T-helper 2 cell treated with Interferon-gamma antibody and Interleukin-4, amounts not matched to agents 5 μg/mL and 100 μg/mL, for 36 hours (primary cell): ENCODE data around the gene KDM1B.
A peak's percentile ranks its signal among the peaks of the same experiment; 100 is the strongest.
"Not testable (repeated sequence)": the region's sequence is repeated elsewhere in the genome, so short reads cannot be mapped to it uniquely, and the experiment has no call there.

ENCODE experiments used
- DNase-seq: peaks from one replicate; pipeline ENCODE4 v3.0.0; 2021; ENCODE audit warnings: low spot score
- H3K27ac Mint-ChIP-seq: one replicate; pipeline ENCODE4 v1.8.0; 2021; ENCODE audit warnings: mild to moderate bottlenecking, mixed read lengths
- H3K27me3 Mint-ChIP-seq: one replicate; pipeline ENCODE4 v1.8.0; 2021; ENCODE audit warnings: low read depth, mixed read lengths
- H3K36me3 Mint-ChIP-seq: one replicate; pipeline ENCODE4 v1.8.0; 2021; ENCODE audit warnings: low read depth, mixed read lengths
- H3K4me1 Mint-ChIP-seq: one replicate; pipeline ENCODE4 v1.8.0; 2021; ENCODE audit warnings: low read depth, mixed read lengths
- H3K4me3 Mint-ChIP-seq: one replicate; pipeline ENCODE4 v1.8.0; 2022; ENCODE audit warnings: mild to moderate bottlenecking, moderate library complexity, mixed read lengths
- H3K9me3 Mint-ChIP-seq: one replicate; pipeline ENCODE4 v1.8.0; 2021; ENCODE audit warnings: mixed read lengths

Gene KDM1B

DNA sequence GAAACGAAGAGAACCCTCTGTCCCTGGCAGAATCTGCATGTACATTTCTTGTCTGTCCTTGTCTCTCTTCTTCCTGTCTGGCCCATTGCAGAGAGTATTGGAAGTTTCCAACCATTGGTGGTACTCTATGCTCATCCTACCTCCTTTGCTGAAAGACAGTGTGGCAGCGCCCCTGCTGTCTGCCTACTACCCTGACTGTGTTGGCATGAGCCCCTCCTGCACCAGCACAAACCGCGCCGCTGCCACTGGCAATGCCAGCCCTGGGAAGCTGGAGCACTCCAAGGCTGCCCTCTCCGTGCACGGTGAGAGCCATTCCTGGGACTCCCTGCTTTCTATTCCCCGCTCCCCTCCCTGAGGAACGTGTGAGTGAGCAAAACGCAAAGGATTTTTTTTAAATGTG is 32.5 kb downstream of the KDM1B start:
- no peak overlapping the region for H3K4me3 Mint-ChIP-seq
- no peak for DNase-seq
- H3K27me3 Mint-ChIP-seq = no peaks in the 10 kb centered on the region
- H3K4me1 Mint-ChIP-seq = no peaks in the 10 kb centered on the region
- H3K9me3 Mint-ChIP-seq = no peaks in the 10 kb centered on the region
- H3K27ac Mint-ChIP-seq = no peak overlapping the region
- no peaks in the 10 kb centered on the region for H3K36me3 Mint-ChIP-seq

DNA sequence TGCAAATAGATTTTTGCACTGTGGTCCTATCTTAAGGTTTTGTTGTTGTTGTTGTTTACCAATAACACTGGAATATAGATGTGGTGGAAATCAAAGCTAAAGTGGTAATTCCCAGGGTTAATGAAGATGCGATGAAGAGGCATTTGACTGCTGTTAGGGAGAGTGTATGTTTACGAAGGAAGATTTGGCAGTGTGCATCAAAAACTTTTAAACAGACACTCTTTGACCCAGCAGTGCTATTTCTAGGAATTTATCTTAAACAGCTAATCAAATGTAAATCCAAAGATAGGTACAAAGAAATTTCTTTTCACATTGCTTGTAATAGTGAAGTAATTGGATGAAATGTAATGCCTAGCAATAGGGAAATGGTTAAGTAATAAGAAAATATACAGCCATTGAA is 34.0 kb downstream of the KDM1B start:
- no peak overlapping the region for H3K27ac Mint-ChIP-seq
- H3K27me3 Mint-ChIP-seq = no peaks in the 10 kb centered on the region
- no peaks in the 10 kb centered on the region for H3K9me3 Mint-ChIP-seq
- H3K36me3 Mint-ChIP-seq = no peaks in the 10 kb centered on the region
- no peak overlapping the region for H3K4me3 Mint-ChIP-seq
- no peaks in the 10 kb centered on the region for H3K4me1 Mint-ChIP-seq
- no peak for DNase-seq

GRCh38 chr6:18192026-18192425 is 36.8 kb downstream of the KDM1B start:
- H3K36me3 Mint-ChIP-seq = no peaks in the 10 kb centered on the region
- DNase-seq = no peak
- H3K4me3 Mint-ChIP-seq = no peak overlapping the region
- no peak overlapping the region for H3K27ac Mint-ChIP-seq
- H3K9me3 Mint-ChIP-seq = no peaks in the 10 kb centered on the region
- no peaks in the 10 kb centered on the region for H3K27me3 Mint-ChIP-seq
- H3K4me1 Mint-ChIP-seq = no peaks in the 10 kb centered on the region

GRCh38 chr6:18203786-18204185 is 48.6 kb downstream of the KDM1B start:
- Mint-ChIP-seq H3K27me3 (no peaks in the 10 kb centered on the region), H3K4me3 (no peak overlapping the region), H3K4me1 (no peaks in the 10 kb centered on the region), H3K9me3 (no peaks in the 10 kb centered on the region), H3K27ac (no peak overlapping the region), H3K36me3 (no peaks in the 10 kb centered on the region)
- no peak for DNase-seq

GRCh38 chr6:18204691-18205090 is 49.5 kb downstream of the KDM1B start:
- H3K27me3 Mint-ChIP-seq = no peaks in the 10 kb centered on the region
- H3K27ac Mint-ChIP-seq = no peak overlapping the region
- no peaks in the 10 kb centered on the region for H3K36me3 Mint-ChIP-seq
- H3K4me3 Mint-ChIP-seq = no peak overlapping the region
- H3K4me1 Mint-ChIP-seq = no peaks in the 10 kb centered on the region
- DNase-seq = no peak
- no peaks in the 10 kb centered on the region for H3K9me3 Mint-ChIP-seq

DNA sequence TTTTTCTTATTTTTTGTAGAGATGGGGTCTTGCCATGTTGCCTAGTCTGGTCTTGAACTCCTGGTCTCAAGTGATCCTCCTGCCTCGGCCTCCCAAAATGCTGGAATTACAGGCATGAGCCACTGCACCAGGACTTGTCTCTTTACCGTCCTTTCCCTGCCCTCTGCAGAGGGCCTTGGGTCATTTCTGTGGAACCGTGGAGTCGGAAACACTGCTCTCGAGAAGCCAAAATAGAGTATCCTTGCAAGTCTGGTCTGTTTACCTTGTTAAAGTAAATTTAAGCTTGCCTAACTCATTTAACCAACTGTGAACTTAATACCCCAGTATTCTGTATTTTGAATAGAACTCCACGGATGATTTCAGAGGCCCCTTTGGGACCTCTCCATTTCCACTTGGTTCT is 51.4 kb downstream of the KDM1B start:
- no peak for DNase-seq
- H3K36me3 Mint-ChIP-seq = no peaks in the 10 kb centered on the region
- no peak overlapping the region for H3K4me3 Mint-ChIP-seq
- H3K4me1 Mint-ChIP-seq = peaks cover 5% of the 10 kb centered on the region
- H3K27ac Mint-ChIP-seq = no peak overlapping the region
- H3K27me3 Mint-ChIP-seq = no peaks in the 10 kb centered on the region
- H3K9me3 Mint-ChIP-seq = no peaks in the 10 kb centered on the region

DNA sequence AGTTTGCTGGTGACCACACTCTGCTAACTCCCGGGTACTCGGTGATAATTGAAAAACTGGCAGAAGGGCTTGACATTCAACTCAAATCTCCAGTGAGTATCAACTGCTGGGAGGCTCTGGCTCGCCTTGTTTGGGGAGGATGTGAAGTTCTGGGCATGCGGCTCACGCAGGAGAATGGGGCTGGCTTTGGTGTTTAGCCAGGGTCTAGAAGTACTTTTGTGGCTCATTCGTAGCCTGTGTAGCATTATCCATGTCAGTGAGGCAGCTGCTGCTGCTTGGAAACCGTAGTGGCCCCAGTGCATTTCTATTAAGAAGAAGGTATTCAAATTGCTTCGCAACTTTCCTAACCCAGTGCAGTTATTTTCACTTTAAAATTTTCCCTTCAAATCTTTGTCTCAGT is 52.2 kb downstream of the KDM1B start:
- no peak for DNase-seq
- Mint-ChIP-seq H3K4me3 (no peak overlapping the region), H3K9me3 (no peaks in the 10 kb centered on the region), H3K4me1 (peaks cover 9% of the 10 kb centered on the region), H3K27ac (no peak overlapping the region), H3K36me3 (no peaks in the 10 kb centered on the region), H3K27me3 (no peaks in the 10 kb centered on the region)

GRCh38 chr6:18207949-18208348 is 52.7 kb downstream of the KDM1B start:
- H3K9me3 Mint-ChIP-seq = no peaks in the 10 kb centered on the region
- H3K4me3 Mint-ChIP-seq = no peak overlapping the region
- DNase-seq = no peak
- no peak overlapping the region for H3K27ac Mint-ChIP-seq
- H3K4me1 Mint-ChIP-seq = peaks cover 10% of the 10 kb centered on the region
- no peaks in the 10 kb centered on the region for H3K27me3 Mint-ChIP-seq
- no peaks in the 10 kb centered on the region for H3K36me3 Mint-ChIP-seq

GRCh38 chr6:18208778-18209177 is 53.6 kb downstream of the KDM1B start:
- H3K9me3 Mint-ChIP-seq, H3K27me3 Mint-ChIP-seq, DNase-seq, H3K27ac Mint-ChIP-seq, H3K4me3 Mint-ChIP-seq, H3K36me3 Mint-ChIP-seq: not testable (repeated sequence)
- H3K4me1 Mint-ChIP-seq = peaks cover 10% of the 10 kb centered on the region

GRCh38 chr6:18209539-18210197 is 54.4 kb downstream of the KDM1B start:
- no peak overlapping the region for H3K4me3 Mint-ChIP-seq
- peaks cover 12% of the 10 kb centered on the region for H3K4me1 Mint-ChIP-seq
- no peak for DNase-seq
- no peak overlapping the region for H3K27ac Mint-ChIP-seq
- peaks cover 2% of the 10 kb centered on the region for H3K36me3 Mint-ChIP-seq
- no peaks in the 10 kb centered on the region for H3K27me3 Mint-ChIP-seq
- H3K9me3 Mint-ChIP-seq = no peaks in the 10 kb centered on the region

DNA sequence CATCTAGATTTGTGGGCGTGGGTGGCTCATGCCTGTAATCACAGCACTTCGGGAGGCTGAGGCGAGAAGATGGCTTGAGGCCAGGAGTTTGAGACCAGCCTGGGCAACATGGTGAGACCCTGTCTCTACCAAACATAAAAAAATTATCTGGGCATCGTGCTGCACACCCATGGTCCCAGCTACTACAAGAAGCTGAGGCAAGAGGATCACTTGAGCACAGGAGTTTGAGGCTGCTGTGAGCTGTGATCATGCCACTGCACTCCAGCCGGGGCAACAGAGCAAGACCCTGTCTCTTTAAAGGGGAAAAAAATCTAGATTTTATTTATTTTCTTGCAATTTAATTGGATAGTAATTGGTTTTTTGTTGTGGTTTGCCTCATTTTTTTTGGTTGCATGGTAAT is 55.5 kb downstream of the KDM1B start:
- H3K27me3 Mint-ChIP-seq = no peaks in the 10 kb centered on the region
- no peak overlapping the region for H3K4me3 Mint-ChIP-seq
- H3K36me3 Mint-ChIP-seq = peaks cover 3% of the 10 kb centered on the region
- H3K27ac Mint-ChIP-seq = no peak overlapping the region
- no peak for DNase-seq
- peaks cover 12% of the 10 kb centered on the region for H3K4me1 Mint-ChIP-seq
- no peaks in the 10 kb centered on the region for H3K9me3 Mint-ChIP-seq

DNA sequence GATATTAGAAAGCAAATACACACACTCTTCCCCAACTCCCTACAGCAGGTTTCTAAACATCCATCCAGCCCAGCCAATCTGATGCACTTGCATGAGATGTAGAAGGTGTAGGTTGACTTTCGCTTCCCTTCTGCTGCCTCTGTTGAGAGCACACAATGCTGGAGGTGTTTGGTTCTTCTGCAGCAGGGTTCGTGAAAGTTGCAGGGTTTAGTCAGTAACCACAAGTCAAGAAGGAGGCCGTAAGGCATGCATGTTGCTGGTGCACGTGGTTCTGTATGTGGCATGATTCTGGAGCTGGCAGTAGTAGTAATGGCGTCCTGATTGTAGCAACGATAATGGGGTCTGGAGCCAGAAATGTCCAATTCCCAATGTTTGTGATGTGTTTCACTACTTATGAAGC is 56.1 kb downstream of the KDM1B start:
- H3K36me3 Mint-ChIP-seq = peaks cover 4% of the 10 kb centered on the region
- no peak overlapping the region for H3K27ac Mint-ChIP-seq
- peaks cover 12% of the 10 kb centered on the region for H3K4me1 Mint-ChIP-seq
- H3K4me3 Mint-ChIP-seq = no peak overlapping the region
- peak; percentile 45 for DNase-seq
- no peaks in the 10 kb centered on the region for H3K27me3 Mint-ChIP-seq
- no peaks in the 10 kb centered on the region for H3K9me3 Mint-ChIP-seq

- Mint-ChIP-seq H3K4me1 (peaks cover 12% of the 10 kb centered on the region), H3K27me3 (no peaks in the 10 kb centered on the region), H3K36me3 (peaks cover 7% of the 10 kb centered on the region), H3K4me3 (no peak overlapping the region), H3K9me3 (no peaks in the 10 kb centered on the region), H3K27ac (no peak overlapping the region)
- no peak for DNase-seq
These were observed 57.0 kb downstream of the KDM1B start for GRCh38 chr6:18212231-18212630.

DNA sequence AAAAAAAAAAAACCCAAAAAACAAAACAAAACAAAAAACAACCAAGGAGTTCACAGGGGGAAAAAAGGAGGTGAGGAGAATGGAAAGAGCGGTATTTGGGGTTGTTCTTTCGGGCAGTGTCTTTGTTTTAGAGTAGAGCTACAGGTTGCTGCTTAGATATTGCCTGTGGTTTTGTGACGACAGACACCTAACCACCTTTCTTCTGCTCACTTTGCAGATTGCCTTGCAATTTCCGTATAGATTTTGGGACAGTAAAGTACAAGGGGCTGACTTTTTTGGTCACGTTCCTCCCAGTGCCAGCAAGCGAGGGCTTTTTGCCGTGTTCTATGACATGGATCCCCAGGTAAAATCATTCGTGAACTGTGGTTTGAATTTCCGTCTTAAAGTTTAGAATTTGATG is 58.2 kb downstream of the KDM1B start:
- Mint-ChIP-seq H3K27me3 (no peaks in the 10 kb centered on the region), H3K4me3 (no peak overlapping the region), H3K36me3 (peaks cover 7% of the 10 kb centered on the region), H3K4me1 (peaks cover 12% of the 10 kb centered on the region), H3K27ac (no peak overlapping the region), H3K9me3 (no peaks in the 10 kb centered on the region)
- DNase-seq = no peak

DNA sequence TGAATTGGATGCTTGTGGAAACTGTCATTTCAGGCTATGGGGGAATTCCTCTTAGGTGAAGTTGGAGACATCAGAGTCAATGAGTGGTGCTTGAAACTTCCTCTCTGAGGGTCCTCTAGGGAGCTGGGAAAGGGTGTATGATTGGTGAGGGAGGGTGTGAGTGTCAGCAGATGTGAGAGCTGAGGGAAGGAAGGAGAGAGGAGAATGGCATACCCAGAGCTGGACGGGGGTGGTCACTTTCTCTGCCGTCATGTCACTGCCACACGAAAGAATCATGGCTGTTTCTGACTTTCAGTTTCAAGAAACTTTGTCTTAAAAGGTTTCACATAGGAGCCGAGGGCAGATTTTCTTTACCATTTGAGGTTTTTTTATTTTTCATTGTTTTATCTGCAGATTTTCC is 58.8 kb downstream of the KDM1B start:
- H3K36me3 Mint-ChIP-seq = peaks cover 8% of the 10 kb centered on the region
- peak overlapping the region; percentile 34 for H3K27ac Mint-ChIP-seq
- peak overlapping the region; percentile 40 for H3K4me3 Mint-ChIP-seq

More for the DNA sequence above, 58.8 kb downstream of the KDM1B start:
- no peak for DNase-seq
- H3K9me3 Mint-ChIP-seq = no peaks in the 10 kb centered on the region
- no peaks in the 10 kb centered on the region for H3K27me3 Mint-ChIP-seq
- peaks cover 12% of the 10 kb centered on the region for H3K4me1 Mint-ChIP-seq
